ENCODE data around the gene NKAPL. TPM values are rescaled to one million over a fixed set of nuclear protein-coding genes. Genes with fewer than 3 reads are reported as not detected.

Gene NKAPL
- total and polyA plus RNA-seq, 2 of the 13 experiments (the other 11 are each of a cell fraction or from before 2014, with no cell fraction given): not detected

DNA sequence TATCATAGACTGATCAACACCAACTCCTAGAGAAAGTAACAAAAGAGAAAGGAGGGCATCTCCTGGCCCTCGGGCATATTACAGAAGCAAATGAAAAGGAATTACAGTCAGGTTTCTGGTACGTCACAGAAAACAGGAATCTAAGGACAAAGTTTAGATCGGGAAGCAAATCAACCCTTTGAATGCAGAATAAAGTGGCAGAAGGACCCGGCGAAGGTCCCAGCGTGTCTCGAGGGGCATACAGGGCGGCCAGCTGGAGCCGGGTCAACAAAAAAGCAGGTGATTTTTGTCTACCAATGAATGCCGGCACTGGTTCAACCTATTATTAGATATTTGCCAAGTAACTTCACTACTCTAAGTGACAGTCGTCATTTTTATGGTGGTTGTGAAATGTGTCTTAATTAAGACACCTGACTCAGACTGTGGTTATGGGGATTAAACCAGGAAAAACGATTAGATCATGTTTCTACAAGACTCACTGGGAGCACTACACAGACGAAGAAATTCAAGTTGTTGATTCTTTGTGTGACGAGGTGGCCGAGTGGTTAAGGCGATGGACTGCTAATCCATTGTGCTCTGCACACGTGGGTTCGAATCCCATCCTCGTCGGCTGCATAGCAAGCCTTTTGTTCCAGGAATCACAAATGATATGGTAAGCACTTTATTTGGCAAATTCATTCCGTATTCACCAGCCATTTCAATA lies 46.4 kb upstream of the NKAPL start (continued):
- TF ChIP-seq, protein P1, sequence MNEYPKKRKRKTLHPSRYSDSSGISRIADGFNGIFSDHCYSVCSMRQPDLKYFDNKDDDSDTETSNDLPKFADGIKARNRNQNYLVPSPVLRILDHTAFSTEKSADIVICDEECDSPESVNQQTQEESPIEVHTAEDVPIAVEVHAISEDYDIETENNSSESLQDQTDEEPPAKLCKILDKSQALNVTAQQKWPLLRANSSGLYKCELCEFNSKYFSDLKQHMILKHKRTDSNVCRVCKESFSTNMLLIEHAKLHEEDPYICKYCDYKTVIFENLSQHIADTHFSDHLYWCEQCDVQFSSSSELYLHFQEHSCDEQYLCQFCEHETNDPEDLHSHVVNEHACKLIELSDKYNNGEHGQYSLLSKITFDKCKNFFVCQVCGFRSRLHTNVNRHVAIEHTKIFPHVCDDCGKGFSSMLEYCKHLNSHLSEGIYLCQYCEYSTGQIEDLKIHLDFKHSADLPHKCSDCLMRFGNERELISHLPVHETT (CRISPR knock-in tag; conservative IDR thresholded peaks at IDR 0.05): no peak
- TF ChIP-seq KLF15 (CRISPR knock-in tag; IDR thresholded peaks at IDR 0.05; ENCODE audit: borderline replicate concordance) (no peak), GATAD2A (CRISPR knock-in tag; IDR thresholded peaks at IDR 0.05) (peak; percentile 65; the same call in 1 of the 2 replicates), ZNF253 (CRISPR knock-in tag; IDR thresholded peaks at IDR 0.05; ENCODE audit: borderline replicate concordance) (no peak), ZNF766 (CRISPR knock-in tag; IDR thresholded peaks at IDR 0.05; ENCODE audit: borderline replicate concordance) (0 out of 2 replicates have a peak, but pooled peaks have one; percentile 47), ZNF792 (CRISPR knock-in tag; IDR thresholded peaks at IDR 0.05) (peak; percentile 70; the same call in 1 of the 2 replicates), ELF3 (CRISPR knock-in tag; IDR thresholded peaks at IDR 0.05) (peak; percentile 57), KDM5A (IDR thresholded peaks at IDR 0.05; ENCODE audit: borderline replicate concordance, low read length) (peak; percentile 67; the same call in 1 of the 2 replicates), AHR (CRISPR knock-in tag; IDR thresholded peaks at IDR 0.05) (no peak), ZNF772 (CRISPR knock-in tag; IDR thresholded peaks at IDR 0.05) (no peak)
- TF ChIP-seq, protein P2, sequence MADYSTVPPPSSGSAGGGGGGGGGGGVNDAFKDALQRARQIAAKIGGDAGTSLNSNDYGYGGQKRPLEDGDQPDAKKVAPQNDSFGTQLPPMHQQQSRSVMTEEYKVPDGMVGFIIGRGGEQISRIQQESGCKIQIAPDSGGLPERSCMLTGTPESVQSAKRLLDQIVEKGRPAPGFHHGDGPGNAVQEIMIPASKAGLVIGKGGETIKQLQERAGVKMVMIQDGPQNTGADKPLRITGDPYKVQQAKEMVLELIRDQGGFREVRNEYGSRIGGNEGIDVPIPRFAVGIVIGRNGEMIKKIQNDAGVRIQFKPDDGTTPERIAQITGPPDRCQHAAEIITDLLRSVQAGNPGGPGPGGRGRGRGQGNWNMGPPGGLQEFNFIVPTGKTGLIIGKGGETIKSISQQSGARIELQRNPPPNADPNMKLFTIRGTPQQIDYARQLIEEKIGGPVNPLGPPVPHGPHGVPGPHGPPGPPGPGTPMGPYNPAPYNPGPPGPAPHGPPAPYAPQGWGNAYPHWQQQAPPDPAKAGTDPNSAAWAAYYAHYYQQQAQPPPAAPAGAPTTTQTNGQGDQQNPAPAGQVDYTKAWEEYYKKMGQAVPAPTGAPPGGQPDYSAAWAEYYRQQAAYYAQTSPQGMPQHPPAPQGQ (CRISPR knock-in tag; IDR thresholded peaks at IDR 0.05; ENCODE audit: borderline replicate concordance): no peak
- TF ChIP-seq, protein P3, sequence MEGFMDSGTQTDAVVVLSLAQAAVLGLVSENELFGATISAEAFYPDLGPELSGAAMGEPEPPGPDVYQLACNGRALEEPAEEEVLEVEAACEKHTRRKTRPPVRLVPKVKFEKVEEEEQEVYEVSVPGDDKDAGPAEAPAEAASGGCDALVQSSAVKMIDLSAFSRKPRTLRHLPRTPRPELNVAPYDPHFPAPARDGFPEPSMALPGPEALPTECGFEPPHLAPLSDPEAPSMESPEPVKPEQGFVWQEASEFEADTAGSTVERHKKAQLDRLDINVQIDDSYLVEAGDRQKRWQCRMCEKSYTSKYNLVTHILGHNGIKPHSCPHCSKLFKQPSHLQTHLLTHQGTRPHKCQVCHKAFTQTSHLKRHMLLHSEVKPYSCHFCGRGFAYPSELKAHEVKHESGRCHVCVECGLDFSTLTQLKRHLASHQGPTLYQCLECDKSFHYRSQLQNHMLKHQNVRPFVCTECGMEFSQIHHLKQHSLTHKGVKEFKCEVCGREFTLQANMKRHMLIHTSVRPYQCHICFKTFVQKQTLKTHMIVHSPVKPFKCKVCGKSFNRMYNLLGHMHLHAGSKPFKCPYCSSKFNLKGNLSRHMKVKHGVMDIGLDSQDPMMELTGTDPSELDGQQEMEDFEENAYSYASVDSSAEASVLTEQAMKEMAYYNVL (CRISPR knock-in tag; IDR thresholded peaks at IDR 0.05; ENCODE audit: borderline replicate concordance): peak; percentile 55; the same call in 1 of the 2 replicates

Data from HepG2 (cell line).